Neural crest cell (in vitro differentiated cells): ENCODE measurements around the gene HOXA11. TPM values are rescaled to one million over a fixed set of nuclear protein-coding genes. Genes with fewer than 3 reads are reported as not detected.
A peak's percentile ranks its signal among the peaks of the same experiment; 100 is the strongest.

Source experiments
- DNase-seq: peaks from one replicate; pipeline ENCODE4 v3.0.0; 2021; ENCODE audit warnings: low read depth, mixed read lengths, low spot score
- H3K27ac Mint-ChIP-seq: one replicate; pipeline ENCODE4 v1.8.0; 2021; ENCODE audit warnings: mild to moderate bottlenecking, mixed read lengths; ENCODE audit not compliant: unreplicated experiment
- H3K27me3 Mint-ChIP-seq: 2 replicates; pipeline ENCODE4 v1.8.0; 2021; ENCODE audit warnings: low read depth, mild to moderate bottlenecking, mixed read lengths
- H3K36me3 Mint-ChIP-seq: 2 replicates; pipeline ENCODE4 v1.8.0; 2021; ENCODE audit warnings: low read depth, mild to moderate bottlenecking, mixed read lengths
- H3K4me1 Mint-ChIP-seq: 2 replicates; pipeline ENCODE4 v1.8.0; 2021; ENCODE audit warnings: mixed read lengths
- H3K4me3 Mint-ChIP-seq: one replicate; pipeline ENCODE4 v1.8.0; 2021; ENCODE audit warnings: mild to moderate bottlenecking, mixed read lengths
- H3K9me3 Mint-ChIP-seq: 2 replicates; pipeline ENCODE4 v1.8.0; 2021; ENCODE audit warnings: mixed read lengths
- total RNA-seq: library from RNA; stranded (reverse); gene quantifications from 2 replicates; pipeline ENCODE4 v1.2.1, GENCODE V29; 2021
- TF ChIP-seq, protein P1 (sequence below): fragments of 200-600 bp; sonication (generic); conservative IDR thresholded peaks from 2 replicates; pipeline ENCODE4 v1.5.0; 2021; ENCODE audit warnings: antibody characterized with exemption, mild to moderate bottlenecking

HOXA11 gene
- total RNA-seq, 1 donor from 2014 or later, result not detected

- peaks cover 4% of the 10 kb centered on the region for H3K9me3 Mint-ChIP-seq
- TF ChIP-seq, protein P1, sequence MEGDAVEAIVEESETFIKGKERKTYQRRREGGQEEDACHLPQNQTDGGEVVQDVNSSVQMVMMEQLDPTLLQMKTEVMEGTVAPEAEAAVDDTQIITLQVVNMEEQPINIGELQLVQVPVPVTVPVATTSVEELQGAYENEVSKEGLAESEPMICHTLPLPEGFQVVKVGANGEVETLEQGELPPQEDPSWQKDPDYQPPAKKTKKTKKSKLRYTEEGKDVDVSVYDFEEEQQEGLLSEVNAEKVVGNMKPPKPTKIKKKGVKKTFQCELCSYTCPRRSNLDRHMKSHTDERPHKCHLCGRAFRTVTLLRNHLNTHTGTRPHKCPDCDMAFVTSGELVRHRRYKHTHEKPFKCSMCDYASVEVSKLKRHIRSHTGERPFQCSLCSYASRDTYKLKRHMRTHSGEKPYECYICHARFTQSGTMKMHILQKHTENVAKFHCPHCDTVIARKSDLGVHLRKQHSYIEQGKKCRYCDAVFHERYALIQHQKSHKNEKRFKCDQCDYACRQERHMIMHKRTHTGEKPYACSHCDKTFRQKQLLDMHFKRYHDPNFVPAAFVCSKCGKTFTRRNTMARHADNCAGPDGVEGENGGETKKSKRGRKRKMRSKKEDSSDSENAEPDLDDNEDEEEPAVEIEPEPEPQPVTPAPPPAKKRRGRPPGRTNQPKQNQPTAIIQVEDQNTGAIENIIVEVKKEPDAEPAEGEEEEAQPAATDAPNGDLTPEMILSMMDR, result peak; percentile 34
- peaks cover 3% of the 10 kb centered on the region for H3K36me3 Mint-ChIP-seq
- no peak overlapping the region for H3K27ac Mint-ChIP-seq
- DNase-seq, result no peak
- H3K4me3 Mint-ChIP-seq, result peak overlapping the region; percentile 79
- H3K27me3 Mint-ChIP-seq, result peaks cover 100% of the 10 kb centered on the region
- peaks cover 32% of the 10 kb centered on the region for H3K4me1 Mint-ChIP-seq
Observed at GRCh38 chr7:27143950-27144780, 40.9 kb downstream of the HOXA11 start.

DNA sequence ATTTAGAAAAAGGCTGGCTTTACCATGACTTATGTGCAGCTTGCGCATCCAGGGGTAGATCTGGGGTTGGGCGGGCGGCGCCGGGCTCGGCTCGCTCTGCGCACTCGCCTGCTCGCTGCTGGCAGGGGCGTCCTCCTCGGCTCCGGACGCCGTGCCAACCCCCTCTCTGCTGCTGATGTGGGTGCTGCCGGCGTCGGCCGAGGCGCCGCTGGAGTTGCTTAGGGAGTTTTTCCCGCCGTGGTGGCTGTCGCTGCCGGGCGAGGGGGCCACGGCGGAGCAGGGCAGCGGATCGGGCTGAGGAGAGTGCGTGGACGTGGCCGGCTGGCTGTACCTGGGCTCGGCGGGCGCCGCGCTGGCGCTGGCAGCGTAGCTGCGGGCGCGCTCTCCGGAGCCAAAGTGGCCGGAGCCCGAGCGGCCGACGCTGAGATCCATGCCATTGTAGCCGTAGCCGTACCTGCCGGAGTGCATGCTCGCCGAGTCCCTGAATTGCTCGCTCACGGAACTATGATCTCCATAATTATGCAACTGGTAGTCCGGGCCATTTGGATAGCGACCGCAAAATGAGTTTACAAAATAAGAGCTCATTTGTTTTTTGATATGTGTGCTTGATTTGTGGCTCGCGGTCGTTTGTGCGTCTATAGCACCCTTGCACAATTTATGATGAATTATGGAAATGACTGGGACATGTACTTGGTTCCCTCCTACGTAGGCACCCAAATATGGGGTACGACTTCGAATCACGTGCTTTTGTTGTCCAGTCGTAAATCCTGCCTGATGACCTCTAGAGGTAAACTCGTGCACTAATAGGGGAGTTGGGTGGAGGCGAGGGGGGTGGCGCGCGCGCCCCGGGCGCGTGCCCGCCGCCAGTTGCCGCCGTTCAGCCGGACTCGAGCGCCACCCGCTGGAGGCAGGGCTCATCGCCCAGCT is 41.7 kb downstream of the HOXA11 start, which contains the start of gene HOXA5:
Gene HOXA5 (minus strand): TSS at position 659 of the 927 bp plus-strand sequence. CDS start 74 bp downstream, at position 585.
- DNase-seq, result peak; percentile 64
- Mint-ChIP-seq H3K4me3 (peak within 1 kb of the TSS; percentile 92), H3K36me3 (peaks cover 3% of the 10 kb centered on the region), H3K9me3 (peaks cover 4% of the 10 kb centered on the region), H3K27me3 (peaks cover 100% of the 10 kb centered on the region), H3K4me1 (peaks cover 35% of the 10 kb centered on the region), H3K27ac (peak within 1 kb of the TSS; percentile 13)
- TF ChIP-seq, protein P1, result peak; percentile 88

GRCh38 chr7:27142580-27143022 is 42.4 kb downstream of the HOXA11 start:
- peaks cover 3% of the 10 kb centered on the region for H3K36me3 Mint-ChIP-seq
- H3K4me1 Mint-ChIP-seq, result peaks cover 32% of the 10 kb centered on the region
- TF ChIP-seq, protein P1, result no peak
- peaks cover 4% of the 10 kb centered on the region for H3K9me3 Mint-ChIP-seq
- no peak overlapping the region for H3K27ac Mint-ChIP-seq
- H3K4me3 Mint-ChIP-seq, result peak overlapping the region; percentile 86
- H3K27me3 Mint-ChIP-seq, result peaks cover 100% of the 10 kb centered on the region
- DNase-seq, result no peak

- Mint-ChIP-seq H3K27ac (peak overlapping the region; percentile 76), H3K4me3 (peak overlapping the region; percentile 86), H3K4me1 (peaks cover 32% of the 10 kb centered on the region), H3K27me3 (peaks cover 100% of the 10 kb centered on the region), H3K36me3 (peaks cover 3% of the 10 kb centered on the region), H3K9me3 (peaks cover 4% of the 10 kb centered on the region)
- TF ChIP-seq, protein P1, result peak; percentile 40
- no peak for DNase-seq
Observed at GRCh38 chr7:27141923-27142579, 43.0 kb downstream of the HOXA11 start.
